Stimulated activated CD4-positive, alpha-beta T cell treated with anti-CD3 and anti-CD28 coated beads, Interleukin-1b, Interleukin-23, amount 100 ng/mL, for 4 hours (primary cell): ENCODE results near the gene TMEM14A.
"Not testable (repeated sequence)": the region's sequence is repeated elsewhere in the genome, so short reads cannot be mapped to it uniquely, and the experiment has no call there.

Experiments used
- DNase-seq, 2 donors: peaks; one replicate each; pipeline ENCODE4 v3.0.0-alpha.2; 2020; ENCODE audit warnings: low read depth in 2 of 2

The TMEM14A gene

DNA sequence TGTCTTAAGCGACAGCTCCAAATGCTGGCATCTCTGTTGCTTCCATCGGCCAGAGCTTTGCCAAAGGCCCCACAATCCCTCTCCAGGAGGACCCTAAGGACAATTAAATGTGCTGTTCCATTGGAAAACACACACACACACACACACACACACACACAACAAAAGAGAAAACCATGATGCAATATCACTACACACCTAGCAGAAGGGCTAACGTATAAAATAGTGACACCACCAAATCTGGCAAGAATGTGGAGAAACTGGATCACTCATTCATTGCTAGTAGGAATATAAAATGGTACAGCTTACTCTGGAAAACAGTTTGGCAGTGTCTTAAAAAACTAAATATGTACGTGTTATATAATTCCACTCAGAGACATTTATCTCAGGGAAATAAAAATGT is 13.0 kb upstream of the TMEM14A start:
- DNase-seq, result no peak

GRCh38 chr6:52661551-52661950 is 9.4 kb upstream of the TMEM14A start:
- DNase-seq, result no peak

- no peak for DNase-seq
Measured at GRCh38 chr6:52662031-52662430, 8.9 kb upstream of the TMEM14A start.

- DNase-seq, result peak in 1 of 2 donors; percentile 56
Measured at GRCh38 chr6:52663120-52663935, 7.6 kb upstream of the TMEM14A start.

DNA sequence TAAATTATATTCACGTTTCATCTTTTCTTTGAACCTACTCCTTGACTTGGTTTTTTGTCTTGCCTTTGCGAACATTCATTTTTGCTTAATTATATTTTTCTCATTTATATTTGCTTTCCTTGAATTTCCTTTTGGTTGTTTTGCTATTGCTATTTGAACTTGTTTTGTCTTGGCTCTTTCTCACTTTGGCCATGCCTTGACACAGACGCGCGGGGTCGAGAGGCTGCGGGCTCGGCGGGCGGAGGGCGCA is 7.1 kb upstream of the TMEM14A start:
- no peak for DNase-seq

- DNase-seq, result peak; percentile 14 to 45
Measured at GRCh38 chr6:52664186-52664990, 6.5 kb upstream of the TMEM14A start.

DNA sequence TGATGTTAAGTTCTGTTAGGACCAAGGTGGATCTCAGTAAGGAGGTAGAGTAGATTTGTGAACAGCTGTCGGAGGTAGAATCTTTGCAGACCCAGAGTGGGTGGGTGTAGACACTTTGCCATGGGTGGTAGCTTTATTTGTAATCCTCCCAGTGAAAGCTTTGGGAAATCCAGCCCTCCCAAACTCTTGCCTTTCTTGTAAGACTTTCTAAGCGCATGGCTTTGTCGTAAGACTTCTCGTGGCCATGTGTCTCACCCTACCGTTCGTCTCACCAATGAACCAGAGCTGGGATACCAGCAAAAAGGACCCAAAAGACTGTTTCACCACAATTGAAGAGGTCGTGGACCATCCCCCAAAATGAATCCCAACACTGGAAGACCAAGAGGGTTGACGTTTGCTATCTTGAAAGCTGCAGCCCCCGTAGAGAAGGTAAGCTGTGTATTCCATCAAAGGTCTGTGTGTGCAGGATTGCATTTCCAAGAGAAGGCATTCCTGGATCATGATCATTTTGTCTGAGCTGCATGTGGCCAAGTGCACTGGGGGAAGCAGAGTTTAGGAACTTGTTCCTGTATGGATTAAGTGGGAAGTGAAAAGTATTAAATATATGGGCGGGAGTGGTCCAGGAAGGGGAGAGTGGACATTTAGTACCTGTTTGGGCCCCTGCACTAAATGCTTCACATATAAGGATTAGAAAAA is 5.8 kb upstream of the TMEM14A start:
- DNase-seq, result no peak

DNA sequence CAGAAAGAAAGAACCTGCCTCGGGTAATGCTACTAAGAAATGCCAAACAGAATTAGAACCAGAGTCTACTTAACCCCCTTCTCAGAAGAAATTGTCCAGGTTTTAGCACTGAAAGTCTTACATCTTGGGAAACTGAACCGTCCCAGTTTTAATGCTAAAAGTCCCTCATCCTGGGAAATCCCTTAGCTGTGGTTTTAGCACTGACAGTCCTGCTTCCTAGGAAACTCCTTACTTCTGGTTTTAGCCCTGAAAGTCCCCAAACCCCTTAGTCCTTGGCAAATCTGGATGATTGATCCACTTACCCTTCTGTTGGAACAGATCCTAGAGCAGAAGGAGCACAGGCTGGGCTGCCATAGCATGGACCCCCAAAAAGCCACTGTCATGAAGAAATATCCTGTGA is 4.8 kb upstream of the TMEM14A start:
- DNase-seq, result no peak

- DNase-seq, result no peak
Measured at GRCh38 chr6:52666523-52666922, 4.4 kb upstream of the TMEM14A start.

DNA sequence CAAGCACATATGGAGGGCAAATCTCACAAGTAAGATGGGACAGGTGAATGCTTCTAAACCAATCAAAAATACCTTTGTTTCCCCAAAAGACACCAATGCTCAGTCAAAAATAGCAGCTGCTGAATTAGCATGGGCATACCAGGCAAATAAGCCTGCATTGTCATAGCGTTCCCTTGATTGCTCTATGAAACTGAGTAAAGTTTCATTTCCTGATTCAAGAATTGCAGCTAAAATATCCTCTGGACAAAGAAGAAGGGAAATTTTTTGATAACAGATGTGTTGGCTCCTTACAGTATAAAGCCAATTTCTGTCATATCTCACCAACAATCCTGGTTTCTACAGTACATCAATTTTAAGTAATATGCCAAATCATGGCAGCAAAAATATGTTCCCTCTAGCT is 3.3 kb upstream of the TMEM14A start:
- no peak for DNase-seq

DNA sequence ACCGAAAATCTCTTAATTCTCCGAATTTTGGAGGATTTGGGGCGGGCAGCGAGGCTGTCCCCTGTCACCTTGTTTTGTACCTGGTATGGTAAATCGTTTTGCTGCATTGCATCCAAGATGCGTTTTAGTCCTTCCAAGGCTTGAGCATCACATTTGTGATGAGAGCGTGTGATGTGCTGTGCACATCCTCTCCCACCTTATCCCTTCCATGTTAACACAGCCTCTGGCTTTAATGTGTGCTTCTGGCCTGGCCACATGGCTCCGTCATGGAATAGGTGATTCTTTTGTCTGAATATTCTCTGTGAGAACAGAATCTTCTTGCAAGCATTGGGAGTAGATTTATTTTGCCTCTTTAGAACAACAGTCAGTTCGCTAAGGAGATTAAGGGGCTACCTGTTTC is 763 bp downstream of the TMEM14A start:
- DNase-seq, result no peak

GRCh38 chr6:52672412-52673025 is 1.6 kb downstream of the TMEM14A start:
- DNase-seq, result no peak

GRCh38 chr6:52674666-52675065 is 3.8 kb downstream of the TMEM14A start:
- DNase-seq, result no peak

GRCh38 chr6:52675372-52675771 is 4.5 kb downstream of the TMEM14A start:
- DNase-seq, result no peak

- not testable (repeated sequence) for DNase-seq
Measured at GRCh38 chr6:52676631-52677030, 5.7 kb downstream of the TMEM14A start.

DNA sequence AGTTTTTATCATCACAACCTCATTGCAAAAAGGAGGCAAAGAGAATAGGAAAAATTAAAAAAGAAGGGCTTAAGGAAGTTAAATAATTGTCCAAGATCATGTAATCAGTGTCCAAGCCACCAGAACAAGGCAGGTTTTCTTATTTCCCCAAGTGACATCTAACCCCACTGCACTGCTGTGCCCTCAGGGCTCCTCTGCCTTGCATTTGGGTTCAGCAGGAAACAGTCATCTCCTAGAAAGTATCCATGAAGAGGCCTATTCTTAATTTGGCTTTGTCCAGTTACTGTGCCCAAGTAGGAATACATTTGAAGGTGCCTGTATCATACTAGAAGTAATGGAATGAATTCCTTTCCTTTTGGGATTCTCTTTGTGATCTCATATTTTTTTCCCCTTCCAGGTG is 10.5 kb downstream of the TMEM14A start:
- DNase-seq, result no peak

- no peak for DNase-seq
Measured at GRCh38 chr6:52686878-52687699, 16.2 kb downstream of the TMEM14A start.

GRCh38 chr6:52689857-52690256 is 18.9 kb downstream of the TMEM14A start:
- no peak for DNase-seq

GRCh38 chr6:52691718-52692117 is 20.8 kb downstream of the TMEM14A start:
- DNase-seq, result no peak

- no peak for DNase-seq
Measured at GRCh38 chr6:52693773-52694172, 22.9 kb downstream of the TMEM14A start.

- no peak for DNase-seq
Measured at GRCh38 chr6:52694404-52694803, 23.5 kb downstream of the TMEM14A start.
